Measurements from ENCODE around the gene CD27.

CD27 gene

DNA sequence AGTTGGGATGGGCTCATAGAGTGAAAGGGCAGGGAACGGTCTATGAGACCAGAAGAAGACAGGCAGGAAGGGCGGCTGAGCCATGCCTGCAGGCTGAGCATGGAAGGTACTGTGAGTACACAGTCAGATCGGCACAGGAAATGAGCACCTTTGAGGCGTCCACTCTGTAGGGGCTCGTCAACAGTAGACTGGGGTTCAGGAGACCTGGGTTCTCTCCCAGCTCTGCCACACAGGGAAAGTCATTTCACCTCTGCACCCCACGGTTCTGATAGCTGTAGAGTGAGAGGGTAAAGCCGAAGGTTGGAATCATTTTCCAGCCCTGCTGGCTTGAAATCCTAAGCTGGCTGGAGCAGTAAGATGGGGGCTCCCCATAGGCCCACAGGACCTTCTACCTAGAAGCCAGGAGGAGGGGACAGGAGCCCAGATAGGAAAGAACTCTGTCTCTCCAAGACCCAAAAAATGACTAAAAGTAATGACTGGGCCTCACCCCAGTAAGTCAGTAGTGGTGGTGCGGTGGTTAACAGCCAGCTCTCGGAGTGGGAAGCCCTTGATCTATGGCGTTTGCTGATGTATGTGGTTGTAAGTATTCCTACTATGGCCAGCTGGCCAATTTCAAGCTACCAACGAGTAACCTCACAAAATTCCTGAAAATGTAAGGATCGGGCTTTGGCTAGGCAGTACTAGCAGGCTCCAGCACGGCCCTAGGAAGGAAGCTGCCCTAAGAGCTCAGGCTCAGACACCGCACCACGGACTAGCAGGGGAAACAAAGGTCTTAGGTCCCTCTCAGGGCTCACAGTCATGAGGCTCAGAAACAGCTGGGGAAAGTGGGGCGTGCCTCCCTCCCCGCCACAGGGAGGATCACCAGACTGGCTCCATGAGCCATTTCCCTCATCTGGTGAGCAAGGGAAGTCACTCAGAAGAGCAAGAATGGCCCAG, 10.3 kb upstream of the CD27 start:
- ATAC-seq: no peak

DNA sequence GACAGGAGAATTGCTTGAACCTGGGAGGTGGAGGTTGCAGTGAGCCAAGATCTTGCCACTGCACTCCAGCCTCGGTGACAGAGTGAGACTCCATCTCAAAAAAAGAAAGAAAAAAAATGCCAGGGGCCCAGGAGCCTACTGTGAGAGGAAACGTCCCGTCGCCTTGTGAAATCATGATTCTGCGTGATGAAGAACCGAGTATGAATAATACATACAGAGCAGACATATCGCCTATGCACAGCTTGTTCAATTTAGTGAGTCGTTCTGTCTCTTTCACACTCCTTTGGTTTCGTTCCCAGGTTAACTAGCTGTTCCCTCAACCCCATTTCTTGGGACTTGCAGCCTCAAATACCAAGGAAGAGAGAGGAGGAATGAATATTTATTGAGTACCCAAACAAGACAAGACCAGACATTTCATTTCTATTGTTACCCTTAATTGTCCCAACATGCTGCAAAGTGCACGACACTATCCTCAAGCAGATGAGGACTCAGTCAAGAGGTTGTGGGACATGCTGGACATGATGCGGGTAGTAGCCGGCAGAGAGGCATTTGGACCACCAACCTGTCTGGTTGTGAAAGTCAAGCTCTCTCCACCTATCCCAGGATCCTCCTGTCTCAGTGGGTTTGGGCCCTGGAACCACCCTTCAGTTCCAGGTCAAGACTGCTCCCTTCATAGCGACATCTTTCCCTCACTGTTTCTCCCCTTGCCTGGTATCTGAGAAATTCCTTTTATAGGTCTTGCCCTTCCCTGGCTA, 8.6 kb upstream of the CD27 start:
- TF ChIP-seq ZC3H10 (CRISPR knock-in tag; IDR thresholded peaks at IDR 0.05): no peak
- TF ChIP-seq ZNF565 (CRISPR knock-in tag; conservative IDR thresholded peaks at IDR 0.05; ENCODE audit: low read depth): no peak
- no peak for TF ChIP-seq ZNF8 (CRISPR knock-in tag; IDR thresholded peaks at IDR 0.05)
- TF ChIP-seq ISL1 (CRISPR knock-in tag; IDR thresholded peaks at IDR 0.05): no peak
- TF ChIP-seq ZFP30 (CRISPR knock-in tag; IDR thresholded peaks at IDR 0.05): no peak
- TF ChIP-seq, protein P1, sequence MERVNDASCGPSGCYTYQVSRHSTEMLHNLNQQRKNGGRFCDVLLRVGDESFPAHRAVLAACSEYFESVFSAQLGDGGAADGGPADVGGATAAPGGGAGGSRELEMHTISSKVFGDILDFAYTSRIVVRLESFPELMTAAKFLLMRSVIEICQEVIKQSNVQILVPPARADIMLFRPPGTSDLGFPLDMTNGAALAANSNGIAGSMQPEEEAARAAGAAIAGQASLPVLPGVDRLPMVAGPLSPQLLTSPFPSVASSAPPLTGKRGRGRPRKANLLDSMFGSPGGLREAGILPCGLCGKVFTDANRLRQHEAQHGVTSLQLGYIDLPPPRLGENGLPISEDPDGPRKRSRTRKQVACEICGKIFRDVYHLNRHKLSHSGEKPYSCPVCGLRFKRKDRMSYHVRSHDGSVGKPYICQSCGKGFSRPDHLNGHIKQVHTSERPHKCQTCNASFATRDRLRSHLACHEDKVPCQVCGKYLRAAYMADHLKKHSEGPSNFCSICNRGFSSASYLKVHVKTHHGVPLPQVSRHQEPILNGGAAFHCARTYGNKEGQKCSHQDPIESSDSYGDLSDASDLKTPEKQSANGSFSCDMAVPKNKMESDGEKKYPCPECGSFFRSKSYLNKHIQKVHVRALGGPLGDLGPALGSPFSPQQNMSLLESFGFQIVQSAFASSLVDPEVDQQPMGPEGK (CRISPR knock-in tag; IDR thresholded peaks at IDR 0.05; ENCODE audit: borderline replicate concordance): no peak
- TF ChIP-seq ZNF70 (CRISPR knock-in tag; IDR thresholded peaks at IDR 0.05): no peak
- ATAC-seq: no peak

More for the DNA sequence above, 10.3 kb upstream of the CD27 start:
- TF ChIP-seq ZNF70 (CRISPR knock-in tag; IDR thresholded peaks at IDR 0.05) (no peak), CSDC2 (CRISPR knock-in tag; IDR thresholded peaks at IDR 0.05) (no peak), ZC3H10 (CRISPR knock-in tag; IDR thresholded peaks at IDR 0.05) (no peak), ESRRG (CRISPR knock-in tag; IDR thresholded peaks at IDR 0.05) (no peak), GLIS3 (CRISPR knock-in tag; IDR thresholded peaks at IDR 0.05) (no peak), TCF4 (CRISPR knock-in tag; IDR thresholded peaks at IDR 0.05; ENCODE audit: borderline replicate concordance) (no peak)
- TF ChIP-seq, protein P2, sequence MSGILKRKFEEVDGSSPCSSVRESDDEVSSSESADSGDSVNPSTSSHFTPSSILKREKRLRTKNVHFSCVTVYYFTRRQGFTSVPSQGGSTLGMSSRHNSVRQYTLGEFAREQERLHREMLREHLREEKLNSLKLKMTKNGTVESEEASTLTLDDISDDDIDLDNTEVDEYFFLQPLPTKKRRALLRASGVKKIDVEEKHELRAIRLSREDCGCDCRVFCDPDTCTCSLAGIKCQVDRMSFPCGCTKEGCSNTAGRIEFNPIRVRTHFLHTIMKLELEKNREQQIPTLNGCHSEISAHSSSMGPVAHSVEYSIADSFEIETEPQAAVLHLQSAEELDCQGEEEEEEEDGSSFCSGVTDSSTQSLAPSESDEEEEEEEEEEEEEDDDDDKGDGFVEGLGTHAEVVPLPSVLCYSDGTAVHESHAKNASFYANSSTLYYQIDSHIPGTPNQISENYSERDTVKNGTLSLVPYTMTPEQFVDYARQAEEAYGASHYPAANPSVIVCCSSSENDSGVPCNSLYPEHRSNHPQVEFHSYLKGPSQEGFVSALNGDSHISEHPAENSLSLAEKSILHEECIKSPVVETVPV (CRISPR knock-in tag; IDR thresholded peaks at IDR 0.05): no peak

DNA sequence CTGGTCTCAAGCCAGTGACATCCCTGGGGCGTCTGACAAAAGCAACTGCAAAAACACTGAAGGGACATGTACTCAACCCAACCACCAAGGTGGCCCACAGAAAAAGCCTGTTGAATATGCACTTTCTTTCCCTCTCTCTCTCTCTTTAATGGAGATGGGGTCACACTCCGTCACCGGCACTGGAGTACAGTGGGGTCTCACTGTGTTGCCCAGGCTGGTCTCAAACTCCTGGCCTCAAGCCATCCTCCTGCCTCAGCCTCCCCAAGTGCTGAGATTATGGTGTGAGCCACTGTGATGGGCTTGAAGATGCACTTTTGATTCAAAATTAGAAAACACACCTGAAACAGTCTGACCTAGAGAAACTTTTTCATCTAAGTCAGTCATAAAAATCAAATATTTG, 7.2 kb upstream of the CD27 start:
- no peak for ATAC-seq
- TF ChIP-seq, protein P1 (CRISPR knock-in tag; IDR thresholded peaks at IDR 0.05; ENCODE audit: borderline replicate concordance): no peak
- TF ChIP-seq CSDC2 (CRISPR knock-in tag; IDR thresholded peaks at IDR 0.05) (no peak), ZNF565 (CRISPR knock-in tag; conservative IDR thresholded peaks at IDR 0.05; ENCODE audit: low read depth) (no peak), TOX (CRISPR knock-in tag; IDR thresholded peaks at IDR 0.05; ENCODE audit: borderline replicate concordance) (no peak), GLIS3 (CRISPR knock-in tag; IDR thresholded peaks at IDR 0.05) (no peak), BACH2 (CRISPR knock-in tag; IDR thresholded peaks at IDR 0.05; ENCODE audit: borderline replicate concordance) (no peak)
- TF ChIP-seq, protein P3, sequence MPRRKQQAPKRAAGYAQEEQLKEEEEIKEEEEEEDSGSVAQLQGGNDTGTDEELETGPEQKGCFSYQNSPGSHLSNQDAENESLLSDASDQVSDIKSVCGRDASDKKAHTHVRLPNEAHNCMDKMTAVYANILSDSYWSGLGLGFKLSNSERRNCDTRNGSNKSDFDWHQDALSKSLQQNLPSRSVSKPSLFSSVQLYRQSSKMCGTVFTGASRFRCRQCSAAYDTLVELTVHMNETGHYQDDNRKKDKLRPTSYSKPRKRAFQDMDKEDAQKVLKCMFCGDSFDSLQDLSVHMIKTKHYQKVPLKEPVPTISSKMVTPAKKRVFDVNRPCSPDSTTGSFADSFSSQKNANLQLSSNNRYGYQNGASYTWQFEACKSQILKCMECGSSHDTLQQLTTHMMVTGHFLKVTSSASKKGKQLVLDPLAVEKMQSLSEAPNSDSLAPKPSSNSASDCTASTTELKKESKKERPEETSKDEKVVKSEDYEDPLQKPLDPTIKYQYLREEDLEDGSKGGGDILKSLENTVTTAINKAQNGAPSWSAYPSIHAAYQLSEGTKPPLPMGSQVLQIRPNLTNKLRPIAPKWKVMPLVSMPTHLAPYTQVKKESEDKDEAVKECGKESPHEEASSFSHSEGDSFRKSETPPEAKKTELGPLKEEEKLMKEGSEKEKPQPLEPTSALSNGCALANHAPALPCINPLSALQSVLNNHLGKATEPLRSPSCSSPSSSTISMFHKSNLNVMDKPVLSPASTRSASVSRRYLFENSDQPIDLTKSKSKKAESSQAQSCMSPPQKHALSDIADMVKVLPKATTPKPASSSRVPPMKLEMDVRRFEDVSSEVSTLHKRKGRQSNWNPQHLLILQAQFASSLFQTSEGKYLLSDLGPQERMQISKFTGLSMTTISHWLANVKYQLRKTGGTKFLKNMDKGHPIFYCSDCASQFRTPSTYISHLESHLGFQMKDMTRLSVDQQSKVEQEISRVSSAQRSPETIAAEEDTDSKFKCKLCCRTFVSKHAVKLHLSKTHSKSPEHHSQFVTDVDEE (CRISPR knock-in tag; IDR thresholded peaks at IDR 0.05): no peak

DNA sequence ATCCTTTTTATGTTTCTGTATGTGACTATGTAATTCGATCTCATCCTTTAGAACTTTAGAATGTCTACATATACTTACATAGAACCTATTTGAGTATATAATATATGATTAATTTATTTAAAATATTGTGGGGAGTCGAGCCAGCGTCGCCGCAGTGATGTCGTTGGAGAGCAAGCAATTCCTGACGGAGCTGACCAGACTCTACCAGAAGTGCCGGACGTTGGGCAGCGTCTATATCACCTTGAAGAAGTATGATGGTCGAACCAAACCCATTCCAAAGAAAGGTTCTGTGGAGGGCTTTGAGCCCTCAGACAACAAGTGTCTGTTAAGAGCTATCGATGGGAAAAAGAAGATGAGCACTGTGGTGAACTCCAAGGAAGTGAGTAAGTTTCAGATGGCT, 6.4 kb upstream of the CD27 start:
- no peak for ATAC-seq
- no peak for TF ChIP-seq ZFP3 (CRISPR knock-in tag; IDR thresholded peaks at IDR 0.05)
- no peak for TF ChIP-seq PPARA (CRISPR knock-in tag; IDR thresholded peaks at IDR 0.05; ENCODE audit: borderline replicate concordance)
- TF ChIP-seq CSDC2 (CRISPR knock-in tag; IDR thresholded peaks at IDR 0.05): no peak
- TF ChIP-seq OSR1 (CRISPR knock-in tag; IDR thresholded peaks at IDR 0.05): no peak
- TF ChIP-seq, protein P3 (CRISPR knock-in tag; IDR thresholded peaks at IDR 0.05): no peak
- TF ChIP-seq, protein P4, sequence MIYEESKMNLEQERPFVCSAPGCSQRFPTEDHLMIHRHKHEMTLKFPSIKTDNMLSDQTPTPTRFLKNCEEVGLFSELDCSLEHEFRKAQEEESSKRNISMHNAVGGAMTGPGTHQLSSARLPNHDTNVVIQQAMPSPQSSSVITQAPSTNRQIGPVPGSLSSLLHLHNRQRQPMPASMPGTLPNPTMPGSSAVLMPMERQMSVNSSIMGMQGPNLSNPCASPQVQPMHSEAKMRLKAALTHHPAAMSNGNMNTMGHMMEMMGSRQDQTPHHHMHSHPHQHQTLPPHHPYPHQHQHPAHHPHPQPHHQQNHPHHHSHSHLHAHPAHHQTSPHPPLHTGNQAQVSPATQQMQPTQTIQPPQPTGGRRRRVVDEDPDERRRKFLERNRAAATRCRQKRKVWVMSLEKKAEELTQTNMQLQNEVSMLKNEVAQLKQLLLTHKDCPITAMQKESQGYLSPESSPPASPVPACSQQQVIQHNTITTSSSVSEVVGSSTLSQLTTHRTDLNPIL (CRISPR knock-in tag; IDR thresholded peaks at IDR 0.05; ENCODE audit: low read depth): no peak
- TF ChIP-seq ESRRG (CRISPR knock-in tag; IDR thresholded peaks at IDR 0.05): no peak
- TF ChIP-seq ZNF70 (CRISPR knock-in tag; IDR thresholded peaks at IDR 0.05): no peak

Data from SK-N-SH treated with all-trans-retinoic acid at 6 μM for 48 hours (cell line).